Keratinocyte (primary cell): Measurements from ENCODE around the gene DAPL1. TPM values are rescaled to one million over a fixed set of nuclear protein-coding genes. Genes with fewer than 3 reads are reported as not detected.

Source experiments
- DNase-seq: peaks from one replicate; pipeline ENCODE4 v3.0.0-alpha.2; 2011; ENCODE audit warnings: low read depth, missing footprints, low spot score
- FAIRE-seq: peaks from 2 replicates; lab custom pipeline; 2011; peaks lifted over from hg19 to GRCh38; lab: Jason Lieb, UNC
- H2AFZ ChIP-seq: 2 replicates; pipeline ENCODE4 v1.6.0; 2012; ENCODE audit warnings: low read length, control low read depth, inconsistent platforms; ENCODE audit not compliant: control insufficient read depth
- H3K27ac ChIP-seq: 2 replicates; pipeline ENCODE4 v1.5.1; 2011; ENCODE audit warnings: low read length; ENCODE audit not compliant: control insufficient read depth, insufficient read depth
- H3K27me3 ChIP-seq: 3 replicates; pipeline ENCODE4 v1.6.0; 2011; ENCODE audit warnings: low read length; ENCODE audit not compliant: control insufficient read depth, insufficient read depth; ENCODE audit errors: extremely low read depth
- H3K36me3 ChIP-seq, 2 experiments: 2 replicates in 1 of 2; 3 replicates in 1 of 2; pipeline ENCODE4 v1.5.1; 2011; ENCODE audit warnings: low read length in 2 of 2, mild to moderate bottlenecking in 1 of 2; ENCODE audit not compliant: control insufficient read depth in 2 of 2, insufficient read depth in 2 of 2; ENCODE audit errors: extremely low read depth in 1 of 2
- H3K4me1 ChIP-seq: 3 replicates; pipeline ENCODE4 v1.5.1; 2011; ENCODE audit warnings: low read length; ENCODE audit not compliant: control insufficient read depth, insufficient read depth; ENCODE audit errors: extremely low read depth
- H3K4me2 ChIP-seq: 3 replicates; pipeline ENCODE4 v1.6.0; 2011; ENCODE audit warnings: low read depth, low read length; ENCODE audit not compliant: control insufficient read depth, insufficient read depth; ENCODE audit errors: extremely low read depth
- H3K4me3 ChIP-seq, 3 experiments: fragments of 200-600 bp in 1 of 3; sonication (generic) in 1 of 3; 2 replicates in 2 of 3; 3 replicates in 1 of 3; pipeline ENCODE4 v1.5.1; 2011 to 2016; ENCODE audit warnings: low read length in 3 of 3, mild to moderate bottlenecking in 3 of 3, control low read depth in 2 of 3, inconsistent platforms in 1 of 3, low read depth in 1 of 3, mixed read lengths in 1 of 3, mixed run types in 1 of 3, moderate library complexity in 1 of 3; ENCODE audit not compliant: control insufficient read depth in 2 of 3, insufficient read depth in 2 of 3; ENCODE audit errors: extremely low read depth in 1 of 3
- H3K79me2 ChIP-seq: 2 replicates; pipeline ENCODE4 v1.6.0; 2012; ENCODE audit warnings: low read length; ENCODE audit not compliant: control insufficient read depth, insufficient read depth
- H3K9ac ChIP-seq: 3 replicates; pipeline ENCODE4 v1.6.0; 2011; ENCODE audit warnings: low read length; ENCODE audit not compliant: control insufficient read depth, insufficient read depth; ENCODE audit errors: extremely low read depth
- H3K9me1 ChIP-seq: 3 replicates; pipeline ENCODE4 v1.6.0; 2011; ENCODE audit warnings: low read length; ENCODE audit not compliant: control insufficient read depth, insufficient read depth; ENCODE audit errors: extremely low read depth
- H3K9me3 ChIP-seq: 2 replicates; pipeline ENCODE4 v1.5.1; 2012; ENCODE audit warnings: low read depth, low read length; ENCODE audit not compliant: control insufficient read depth
- H4K20me1 ChIP-seq: 3 replicates; pipeline ENCODE4 v1.6.0; 2011; ENCODE audit warnings: low read length; ENCODE audit not compliant: control insufficient read depth, insufficient read depth; ENCODE audit errors: extremely low read depth
- CTCF ChIP-seq, 3 experiments: IDR thresholded peaks in 1 of 3; conservative IDR thresholded peaks in 1 of 3; optimal IDR thresholded peaks in 1 of 3; 2 replicates in 2 of 3; 3 replicates in 1 of 3; pipeline versions ENCODE3 to v1.5.1; 2011; ENCODE audit warnings: low read length in 3 of 3, mild to moderate bottlenecking in 3 of 3, moderate library complexity in 2 of 3, control low read depth in 1 of 3, inconsistent platforms in 1 of 3; ENCODE audit not compliant: insufficient read depth in 2 of 3; ENCODE audit errors: extremely low read depth in 1 of 3
- EZH2 ChIP-seq: IDR thresholded peaks from one replicate; pipeline ENCODE4 v1.6.1; 2012; ENCODE audit warnings: inconsistent platforms, mild to moderate bottlenecking, low read length, moderate library complexity
- dilution Hi-C: fragments of 300-500 bp; cut with MboI; formaldehyde crosslinking; loops from one replicate; pipeline ENCODE4 v1.7.0; 2020; ENCODE audit warnings: low sequenced_read_pairs; ENCODE audit not compliant: extremely low pct_ligation_motif_present
- polyA plus RNA-seq, 5 experiments: library from polyadenylated mRNA; depleted of rRNA in 3 of 5; stranded (reverse) in 3 of 5; stranded (forward) in 1 of 5; unstranded in 1 of 5; fragments of >200 nt; gene quantifications; 1 replicate in 1 of 5; 2 replicates in 3 of 5; 3 replicates in 1 of 5; pipeline versions ENCODE4 v1.2.1 to v1.2.3, GENCODE V29; 2011 to 2012; ENCODE audit warnings: missing spikeins in 2 of 5, low read depth in 1 of 5, low replicate concordance in 1 of 5

DAPL1 gene
- polyA plus RNA-seq, 1 donor (not counting 4 experiments of a cell fraction or from before 2014, with no cell fraction given) = 4.8 TPM

- Histone ChIP-seq H3K9me1 (no peaks in the 10 kb centered on the region), H4K20me1 (no peaks in the 10 kb centered on the region), H3K9ac (no peak overlapping the region), H3K4me3 (no peak overlapping the region), H2AFZ (peak overlapping the region; percentile 78), H3K79me2 (no peaks in the 10 kb centered on the region), H3K4me1 (peaks cover 18% of the 10 kb centered on the region), H3K9me3 (no peaks in the 10 kb centered on the region), H3K4me2 (peak overlapping the region; percentile 86), H3K36me3 (no peaks in the 10 kb centered on the region), H3K27ac (peak overlapping the region; percentile 92), H3K27me3 (no peaks in the 10 kb centered on the region)
- TF ChIP-seq EZH2 = no peak
- TF ChIP-seq CTCF (optimal IDR thresholded peaks at IDR 0.05 in 1 of 3, IDR thresholded peaks at IDR 0.05 in 1 of 3, conservative IDR thresholded peaks at IDR 0.05 in 1 of 3; ENCODE audit: extremely low read depth in 1 of 3, insufficient read depth in 2 of 3, low read length in 3 of 3) = no peak
- no peak for FAIRE-seq
- dilution Hi-C loops = no loop called here
- DNase-seq = no peak
Measured at GRCh38 chr2:158760887-158761286, 34.2 kb upstream of the DAPL1 start.

GRCh38 chr2:158761621-158762020, 33.5 kb upstream of the DAPL1 start:
- FAIRE-seq (peak; percentile 99), DNase-seq (peak; percentile 93)
- no peaks in the 10 kb centered on the region for H3K9me1 ChIP-seq
- H3K9ac ChIP-seq = peak overlapping the region; percentile 65
- no peaks in the 10 kb centered on the region for H4K20me1 ChIP-seq
- H2AFZ ChIP-seq = peak overlapping the region; percentile 95
- TF ChIP-seq EZH2 (no peak), CTCF (optimal IDR thresholded peaks at IDR 0.05 in 1 of 3, IDR thresholded peaks at IDR 0.05 in 1 of 3, conservative IDR thresholded peaks at IDR 0.05 in 1 of 3; ENCODE audit: extremely low read depth in 1 of 3, insufficient read depth in 2 of 3, low read length in 3 of 3) (no peak)
- peak overlapping the region in 2 of 3 experiments; percentile 37 to 39 for H3K4me3 ChIP-seq
- H3K27ac ChIP-seq = peak overlapping the region; percentile 92
- H3K79me2 ChIP-seq = no peaks in the 10 kb centered on the region
- H3K4me1 ChIP-seq = peaks cover 18% of the 10 kb centered on the region
- H3K4me2 ChIP-seq = peak overlapping the region; percentile 86
- no peaks in the 10 kb centered on the region for H3K9me3 ChIP-seq
- dilution Hi-C loops = no loop called here
- H3K36me3 ChIP-seq = no peaks in the 10 kb centered on the region
- no peaks in the 10 kb centered on the region for H3K27me3 ChIP-seq
